Measurements from ENCODE around the gene STAT3. TPM values are rescaled to one million over a fixed set of nuclear protein-coding genes. Genes with fewer than 3 reads are reported as not detected.

The STAT3 gene
- total and polyA plus RNA-seq, 2 of the 13 experiments (the other 11 are each of a cell fraction or from before 2014, with no cell fraction given), result 61.8 to 62.4 TPM

DNA sequence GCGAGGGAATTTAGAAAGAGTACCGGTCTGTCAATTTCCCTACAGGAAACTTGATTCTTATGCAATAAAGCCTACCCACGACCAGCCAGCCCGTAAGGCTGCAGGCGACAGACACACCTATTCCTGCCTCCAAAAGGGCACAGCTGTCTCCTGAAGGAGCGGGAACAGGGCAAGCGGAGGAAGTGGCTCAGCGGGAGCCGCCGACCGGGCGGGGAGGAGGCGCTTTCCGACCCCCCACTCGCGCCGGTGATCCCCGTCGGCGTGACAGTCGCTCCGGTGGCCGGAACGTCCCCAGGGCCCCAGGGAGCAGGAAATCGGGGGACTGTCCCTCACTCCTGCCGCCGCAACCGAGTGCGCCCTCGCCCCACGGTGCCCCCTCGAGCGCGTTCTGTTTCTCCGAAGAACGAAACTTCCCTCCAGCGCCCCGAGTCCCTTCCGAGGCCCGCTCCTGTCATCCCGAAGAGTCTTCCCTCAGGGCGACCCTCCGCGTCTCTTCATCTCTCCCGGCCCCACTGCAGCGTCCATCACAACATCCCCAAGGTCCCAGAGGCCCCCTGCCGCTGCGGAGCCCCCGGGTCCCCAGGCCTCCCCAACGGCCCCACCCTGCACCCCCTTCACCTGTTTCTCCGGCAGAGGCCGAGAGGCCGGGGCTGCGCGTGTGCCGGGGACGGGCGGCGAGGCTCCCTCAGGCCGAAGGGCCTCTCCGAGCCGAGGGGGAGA, 421 bp downstream of the STAT3 start (continued):
- TF ChIP-seq SP5 (CRISPR knock-in tag; IDR thresholded peaks at IDR 0.05; ENCODE audit: borderline replicate concordance, low read depth) (no peak), ZNF138 (CRISPR knock-in tag; IDR thresholded peaks at IDR 0.05; ENCODE audit: low read depth) (0 out of 2 replicates have a peak, but pooled peaks have one; percentile 75), SMC3 (IDR thresholded peaks at IDR 0.05; ENCODE audit: low read length) (no peak), HOXA9 (CRISPR knock-in tag; IDR thresholded peaks at IDR 0.05; ENCODE audit: borderline replicate concordance) (peak; percentile 91; the same call in 1 of the 2 replicates), HNF1B (CRISPR knock-in tag; IDR thresholded peaks at IDR 0.05) (0 out of 2 replicates have a peak, but pooled peaks have one; percentile 8), GATA4 (IDR thresholded peaks at IDR 0.05; ENCODE audit: borderline replicate concordance, low read depth) (0 out of 2 replicates have a peak, but pooled peaks have one; percentile 11), CEBPB (IDR thresholded peaks at IDR 0.05; ENCODE audit: borderline replicate concordance, low read depth, low read length) (peak; percentile 32; the same call in 1 of the 2 replicates), TCF12 (IDR thresholded peaks at IDR 0.05) (no peak), TCF12 (CRISPR knock-in tag; IDR thresholded peaks at IDR 0.05) (no peak), ZFP82 (CRISPR knock-in tag; IDR thresholded peaks at IDR 0.05; ENCODE audit: borderline replicate concordance) (peak; percentile 94; the same call in 1 of the 2 replicates), ZKSCAN1 (IDR thresholded peaks at IDR 0.05; ENCODE audit: low read length) (no peak), TBL1XR1 (IDR thresholded peaks at IDR 0.05; ENCODE audit: borderline replicate concordance, low read length, partially characterized antibody) (no peak), ZNF562 (CRISPR knock-in tag; IDR thresholded peaks at IDR 0.05; ENCODE audit: borderline replicate concordance) (0 out of 2 replicates have a peak, but pooled peaks have one; percentile 49), ZBTB20 (CRISPR knock-in tag; IDR thresholded peaks at IDR 0.05; ENCODE audit: borderline replicate concordance, low read depth) (no peak), ZC3H13 (CRISPR knock-in tag; IDR thresholded peaks at IDR 0.05) (peak; percentile 81), EEA1 (CRISPR knock-in tag; IDR thresholded peaks at IDR 0.05; ENCODE audit: borderline replicate concordance) (no peak), ZNF672 (CRISPR knock-in tag; IDR thresholded peaks at IDR 0.05) (0 out of 2 replicates have a peak, but pooled peaks have one; percentile 69), RAD51 (IDR thresholded peaks at IDR 0.05; ENCODE audit: borderline replicate concordance) (no peak)
- TF ChIP-seq, protein P1, sequence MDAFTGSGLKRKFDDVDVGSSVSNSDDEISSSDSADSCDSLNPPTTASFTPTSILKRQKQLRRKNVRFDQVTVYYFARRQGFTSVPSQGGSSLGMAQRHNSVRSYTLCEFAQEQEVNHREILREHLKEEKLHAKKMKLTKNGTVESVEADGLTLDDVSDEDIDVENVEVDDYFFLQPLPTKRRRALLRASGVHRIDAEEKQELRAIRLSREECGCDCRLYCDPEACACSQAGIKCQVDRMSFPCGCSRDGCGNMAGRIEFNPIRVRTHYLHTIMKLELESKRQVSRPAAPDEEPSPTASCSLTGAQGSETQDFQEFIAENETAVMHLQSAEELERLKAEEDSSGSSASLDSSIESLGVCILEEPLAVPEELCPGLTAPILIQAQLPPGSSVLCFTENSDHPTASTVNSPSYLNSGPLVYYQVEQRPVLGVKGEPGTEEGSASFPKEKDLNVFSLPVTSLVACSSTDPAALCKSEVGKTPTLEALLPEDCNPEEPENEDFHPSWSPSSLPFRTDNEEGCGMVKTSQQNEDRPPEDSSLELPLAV (CRISPR knock-in tag; conservative IDR thresholded peaks at IDR 0.05; ENCODE audit: low read depth), result 0 out of 2 replicates have a peak, but pooled peaks have one; percentile 91
